Ovary (tissue), 3 donors: ENCODE results near the gene TCF7.

Experiments
- CTCF ChIP-seq, 3 donors: fragments of 450-650 bp in 2 of 3; fragments of 200-600 bp in 1 of 3; IDR thresholded peaks; one replicate each; pipeline versions ENCODE4 v1.5.1 to v1.8.0; 2016 to 2022; ENCODE audit warnings: antibody characterized with exemption in 3 of 3, mild to moderate bottlenecking in 1 of 3
- POLR2A ChIP-seq: fragments of 450-650 bp; IDR thresholded peaks from one replicate; pipeline ENCODE4 v1.6.1; 2017; ENCODE audit warnings: antibody characterized with exemption, mild to moderate bottlenecking, moderate library complexity
- donor health status: DM: no; HTN: no; CAD: no.

GRCh38 chr5:134083517-134083916, 31.0 kb upstream of the TCF7 start:
- TF ChIP-seq CTCF (IDR thresholded peaks at IDR 0.05) (no peak), POLR2A (no peak)
